ENCODE results near the gene SIRPG. TPM values are rescaled to one million over a fixed set of nuclear protein-coding genes. Genes with fewer than 3 reads are reported as not detected.

Gene SIRPG
- polyA plus RNA-seq, 1 of the 3 experiments (the other 2 are of a cell fraction), result not detected

- Histone ChIP-seq H3F3A (replicated peaks; ENCODE audit: insufficient read depth) (no peaks in the 10 kb centered on the region), H3K79me2 (ENCODE audit: insufficient read depth) (no peaks in the 10 kb centered on the region), H3K36me3 (replicated peaks in 1 of 2; ENCODE audit: control insufficient read depth in 1 of 2, insufficient read depth in 2 of 2, low read length in 1 of 2) (no peaks in the 10 kb centered on the region), H3K9me3 (no peaks in the 10 kb centered on the region), H3K4me1 (ENCODE audit: control insufficient read depth in 1 of 2, insufficient read depth in 2 of 2, low read depth in 1 of 2, low read length in 1 of 2) (no peaks in the 10 kb centered on the region), H3K4me3 (ENCODE audit: low read depth in 2 of 2, low read length in 1 of 2) (no peak overlapping the region), H2AFZ (ENCODE audit: low read depth) (no peak overlapping the region), H3K27ac (ENCODE audit: low read depth in 2 of 2, low read length in 1 of 2) (no peak overlapping the region), H3K9ac (no peak overlapping the region), H3K4me2 (no peak overlapping the region), H3K27me3 (ENCODE audit: insufficient read depth) (no peaks in the 10 kb centered on the region), H4K20me1 (ENCODE audit: insufficient read depth) (no peaks in the 10 kb centered on the region), H3K9me2 (no peaks in the 10 kb centered on the region)
- ChIA-PET CTCF (no interaction called here), POLR2A (no interaction called here)
- no peak for DNase-seq
- TF ChIP-seq RFX5 (IDR thresholded peaks at IDR 0.05; ENCODE audit: low read length), result no peak
- no peak for TF ChIP-seq SMC3 (IDR thresholded peaks at IDR 0.05; ENCODE audit: low read depth, low read length)
- TF ChIP-seq RAD21 (IDR thresholded peaks at IDR 0.05; ENCODE audit: low read length), result no peak
- no peak for TF ChIP-seq MXI1 (IDR thresholded peaks at IDR 0.05; ENCODE audit: low read depth, low read length)
- TF ChIP-seq GABPA (IDR thresholded peaks at IDR 0.05; ENCODE audit: low read depth), result no peak
- no peak for TF ChIP-seq USF2 (IDR thresholded peaks at IDR 0.05; ENCODE audit: borderline replicate concordance, low read depth, low read length)
- TF ChIP-seq SIN3A (IDR thresholded peaks at IDR 0.05; ENCODE audit: borderline replicate concordance, low read depth, low read length), result no peak
- TF ChIP-seq ELF1 (IDR thresholded peaks at IDR 0.05), result no peak
- no peak for TF ChIP-seq JUND (IDR thresholded peaks at IDR 0.05)
- no peak for TF ChIP-seq EZH2phosphoT487 (IDR thresholded peaks at IDR 0.05; ENCODE audit: borderline replicate concordance, low read depth)
- no peak for TF ChIP-seq NFIC (IDR thresholded peaks at IDR 0.05; ENCODE audit: borderline replicate concordance)
- TF ChIP-seq RXRA (IDR thresholded peaks at IDR 0.05; ENCODE audit: borderline replicate concordance, low read depth), result no peak
- TF ChIP-seq ZBTB33 (IDR thresholded peaks at IDR 0.05; ENCODE audit: borderline replicate concordance, low read depth), result no peak
- no peak for TF ChIP-seq NRF1 (IDR thresholded peaks at IDR 0.05; ENCODE audit: low read depth, low read length)
- TF ChIP-seq RCOR1 (IDR thresholded peaks at IDR 0.05; ENCODE audit: low read length), result no peak
- TF ChIP-seq CHD2 (IDR thresholded peaks at IDR 0.05; ENCODE audit: low read length, partially characterized antibody), result no peak
- no peak for TF ChIP-seq POLR2AphosphoS5 (IDR thresholded peaks at IDR 0.05; ENCODE audit: low read depth, low read length)
- TF ChIP-seq FOSL2 (IDR thresholded peaks at IDR 0.05; ENCODE audit: borderline replicate concordance, low read depth), result no peak
- WGBS (ENCODE audit: low lambda C conversion rate), result 24% methylated on average over 5 of the region's 5 CpGs
Observed at GRCh38 chr20:1648101-1648500, 9.5 kb downstream of the SIRPG start.

GRCh38 chr20:1646975-1647431 lies 10.6 kb downstream of the SIRPG start:
- 51% methylated on average over 3 of the region's 3 CpGs for WGBS (ENCODE audit: low lambda C conversion rate)
- no peak for TF ChIP-seq FOXM1 (IDR thresholded peaks at IDR 0.05; ENCODE audit: low read depth)
- Histone ChIP-seq H3K9me2 (no peaks in the 10 kb centered on the region), H2AFZ (ENCODE audit: low read depth) (no peak overlapping the region), H3K4me3 (ENCODE audit: low read depth in 2 of 2, low read length in 1 of 2) (no peak overlapping the region), H3K79me2 (ENCODE audit: insufficient read depth) (no peaks in the 10 kb centered on the region), H3K4me1 (ENCODE audit: control insufficient read depth in 1 of 2, insufficient read depth in 2 of 2, low read depth in 1 of 2, low read length in 1 of 2) (no peaks in the 10 kb centered on the region), H3K27me3 (ENCODE audit: insufficient read depth) (no peaks in the 10 kb centered on the region), H3K36me3 (replicated peaks in 1 of 2; ENCODE audit: control insufficient read depth in 1 of 2, insufficient read depth in 2 of 2, low read length in 1 of 2) (no peaks in the 10 kb centered on the region), H3K4me2 (no peak overlapping the region), H3K27ac (ENCODE audit: low read depth in 2 of 2, low read length in 1 of 2) (no peak overlapping the region), H4K20me1 (ENCODE audit: insufficient read depth) (no peaks in the 10 kb centered on the region), H3K9ac (no peak overlapping the region), H3F3A (replicated peaks; ENCODE audit: insufficient read depth) (no peaks in the 10 kb centered on the region), H3K9me3 (no peaks in the 10 kb centered on the region)
- POLR2A ChIA-PET, result no interaction called here
- no peak for DNase-seq
- CTCF ChIA-PET, result no interaction called here
